ENCODE data around the gene FTCD.

GRCh38 chr21:46183910-46184624, 28.7 kb upstream of the FTCD start, which contains the start of gene SPATC1L:
- TF ChIP-seq POLR2A (IDR thresholded peaks at IDR 0.05; ENCODE audit: low read depth, low read length) (no peak), POLR2AphosphoS5 (IDR thresholded peaks at IDR 0.05; ENCODE audit: insufficient read depth, low read depth, low read length) (no peak)

Data from endothelial cell of umbilical vein (primary cell).